PC-9 (cell line): ENCODE results near the gene NEK9. TPM values are rescaled to one million over a fixed set of nuclear protein-coding genes. Genes with fewer than 3 reads are reported as not detected.

ENCODE experiments used
- BruUV-seq: library from RNA; stranded (reverse); fragments of 400-500 nt; replicated peaks from 2 replicates; lab custom pipeline; 2021; lab: Mats Ljungman, UMichigan
- CTCF ChIA-PET: fragments of 300-600 bp; sonication (Branson Sonifier 250); formaldehyde crosslinking; loops from one replicate; lab custom pipeline; 2022; ENCODE audit warnings: antibody characterized with exemption; lab: Charles Lee
- POLR2A ChIA-PET: fragments of 300-600 bp; sonication (Branson Sonifier 250); formaldehyde crosslinking; loops from one replicate; lab custom pipeline; 2022; ENCODE audit warnings: antibody characterized with exemption; ENCODE audit not compliant: unreplicated experiment; lab: Charles Lee
- DNase-seq, 2 experiments: peaks; one replicate each; pipeline versions ENCODE4 v3.0.0 to v3.0.0-alpha.2; 2015 to 2022; ENCODE audit warnings: mixed read lengths in 1 of 2
- H2AFZ ChIP-seq: fragments of 200-600 bp; sonication (generic); 2 replicates; pipeline ENCODE4 v1.8.1; 2017; ENCODE audit warnings: antibody characterized with exemption
- H3F3A ChIP-seq: fragments of 200-600 bp; sonication (generic); 2 replicates; pipeline ENCODE4 v1.8.1; 2017; ENCODE audit warnings: antibody characterized with exemption, mild to moderate bottlenecking, low read depth; ENCODE audit not compliant: insufficient read depth
- H3K27ac ChIP-seq: fragments of 200-600 bp; sonication (generic); 2 replicates; pipeline ENCODE4 v1.6.1; 2016; ENCODE audit warnings: mixed run types
- H3K27me3 ChIP-seq: fragments of 200-600 bp; sonication (generic); 2 replicates; pipeline ENCODE4 v1.6.1; 2016; ENCODE audit warnings: low read depth, mixed run types; ENCODE audit not compliant: insufficient read depth
- H3K36me3 ChIP-seq: fragments of 200-600 bp; sonication (generic); 2 replicates; pipeline ENCODE4 v1.6.1; 2016; ENCODE audit warnings: low read depth, mixed run types
- H3K4me1 ChIP-seq: fragments of 200-600 bp; sonication (generic); replicated peaks from 2 replicates; pipeline ENCODE4 v1.6.1; 2016; ENCODE audit warnings: mixed run types; ENCODE audit not compliant: insufficient read depth
- H3K4me2 ChIP-seq: fragments of 200-600 bp; sonication (generic); 2 replicates; pipeline ENCODE4 v1.6.1; 2017; ENCODE audit warnings: mixed run types
- H3K4me3 ChIP-seq: fragments of 200-600 bp; sonication (generic); 2 replicates; pipeline ENCODE4 v1.6.1; 2016; ENCODE audit warnings: mixed run types
- H3K79me2 ChIP-seq: fragments of 200-600 bp; sonication (generic); 2 replicates; pipeline ENCODE4 v1.6.1; 2017; ENCODE audit warnings: low read depth, mixed run types
- H3K9me2 ChIP-seq: fragments of 200-600 bp; sonication (generic); 2 replicates; pipeline ENCODE4 v1.8.1; 2017; ENCODE audit warnings: mild to moderate bottlenecking; ENCODE audit not compliant: insufficient read depth
- H3K9me3 ChIP-seq: fragments of 200-600 bp; sonication (generic); 2 replicates; pipeline ENCODE4 v1.8.1; 2016; ENCODE audit warnings: low read depth; ENCODE audit not compliant: insufficient read depth
- H4K20me1 ChIP-seq: fragments of 200-600 bp; sonication (generic); 2 replicates; pipeline ENCODE4 v1.8.1; 2017; ENCODE audit not compliant: insufficient read depth
- EZH2 ChIP-seq: fragments of 200-600 bp; sonication (generic); IDR thresholded peaks from 2 replicates; pipeline ENCODE4 v1.8.0; 2017; ENCODE audit warnings: antibody characterized with exemption, low read depth
- intact Hi-C: fragments of 100-400 bp; cut with micrococcal nuclease; formaldehyde crosslinking; loops from one replicate; pipeline ENCODE4 v1.10.0; 2022; ENCODE audit not compliant: unreplicated experiment
- total RNA-seq: library from RNA; stranded (reverse); gene quantifications from 2 replicates; pipeline ENCODE4 v1.2.3, GENCODE V29; 2021
- TF ChIP-seq, protein P1 (sequence below): fragments of 200-600 bp; sonication (generic); conservative IDR thresholded peaks from 2 replicates; pipeline ENCODE4 v1.6.1; 2017; ENCODE audit warnings: mixed run types, antibody characterized with exemption, mild to moderate bottlenecking, moderate library complexity

NEK9 gene
- total RNA-seq, 1 experiment from 2014 or later, result 170 TPM

DNA sequence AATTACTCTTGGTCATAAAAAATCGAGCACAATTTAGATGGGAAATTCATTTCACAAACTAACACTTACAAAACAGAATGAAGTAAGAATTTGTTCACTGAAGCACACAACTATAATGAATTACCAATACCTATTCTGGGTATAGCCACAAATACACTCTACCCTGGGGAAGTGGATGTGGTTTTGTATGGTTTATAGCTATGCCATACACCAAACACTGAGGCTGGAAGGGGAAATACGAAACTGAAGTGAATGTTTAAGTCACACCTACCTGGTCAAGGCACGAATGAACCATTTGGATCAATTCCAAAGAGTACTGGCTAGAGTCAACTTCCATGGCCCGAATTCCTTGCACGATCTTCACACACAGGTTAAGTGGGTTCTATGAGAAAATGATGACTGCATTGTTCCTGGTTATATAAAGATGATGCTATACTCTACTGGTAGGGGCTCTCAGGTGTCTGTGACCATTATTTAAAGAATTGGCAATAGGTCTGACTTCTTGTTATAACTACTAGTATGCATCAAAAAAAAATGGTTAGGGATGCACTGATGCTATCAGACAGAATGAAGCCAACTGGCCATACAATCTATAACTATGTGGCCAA, 12.8 kb downstream of the NEK9 start:
- CTCF ChIA-PET, result interaction anchor here (0.7 kb wide), 1 partner anchor 10 kb away, joined by 3 read pairs; no protein-coding TSS in a partner anchor
- Histone ChIP-seq H3K79me2 (no peaks in the 10 kb centered on the region), H3K36me3 (peaks cover 82% of the 10 kb centered on the region), H3K4me1 (no peaks in the 10 kb centered on the region), H3K4me3 (no peak overlapping the region), H2AFZ (no peak overlapping the region), H3K27me3 (no peaks in the 10 kb centered on the region), H3K9me3 (no peaks in the 10 kb centered on the region), H4K20me1 (peaks cover 8% of the 10 kb centered on the region; the same call in 1 of the 2 replicates), H3F3A (peaks cover 24% of the 10 kb centered on the region; the same call in 1 of the 2 replicates), H3K9me2 (no peaks in the 10 kb centered on the region), H3K27ac (no peak overlapping the region), H3K4me2 (no peak overlapping the region)
- TF ChIP-seq EZH2, result no peak
- TF ChIP-seq, protein P1, sequence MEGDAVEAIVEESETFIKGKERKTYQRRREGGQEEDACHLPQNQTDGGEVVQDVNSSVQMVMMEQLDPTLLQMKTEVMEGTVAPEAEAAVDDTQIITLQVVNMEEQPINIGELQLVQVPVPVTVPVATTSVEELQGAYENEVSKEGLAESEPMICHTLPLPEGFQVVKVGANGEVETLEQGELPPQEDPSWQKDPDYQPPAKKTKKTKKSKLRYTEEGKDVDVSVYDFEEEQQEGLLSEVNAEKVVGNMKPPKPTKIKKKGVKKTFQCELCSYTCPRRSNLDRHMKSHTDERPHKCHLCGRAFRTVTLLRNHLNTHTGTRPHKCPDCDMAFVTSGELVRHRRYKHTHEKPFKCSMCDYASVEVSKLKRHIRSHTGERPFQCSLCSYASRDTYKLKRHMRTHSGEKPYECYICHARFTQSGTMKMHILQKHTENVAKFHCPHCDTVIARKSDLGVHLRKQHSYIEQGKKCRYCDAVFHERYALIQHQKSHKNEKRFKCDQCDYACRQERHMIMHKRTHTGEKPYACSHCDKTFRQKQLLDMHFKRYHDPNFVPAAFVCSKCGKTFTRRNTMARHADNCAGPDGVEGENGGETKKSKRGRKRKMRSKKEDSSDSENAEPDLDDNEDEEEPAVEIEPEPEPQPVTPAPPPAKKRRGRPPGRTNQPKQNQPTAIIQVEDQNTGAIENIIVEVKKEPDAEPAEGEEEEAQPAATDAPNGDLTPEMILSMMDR, result no peak
- DNase-seq, result peak in 1 of 2 experiments; percentile 24
- POLR2A ChIA-PET, result no interaction called here
- intact Hi-C loops, result no loop called here
- BruUV-seq, result no TSS peak

DNA sequence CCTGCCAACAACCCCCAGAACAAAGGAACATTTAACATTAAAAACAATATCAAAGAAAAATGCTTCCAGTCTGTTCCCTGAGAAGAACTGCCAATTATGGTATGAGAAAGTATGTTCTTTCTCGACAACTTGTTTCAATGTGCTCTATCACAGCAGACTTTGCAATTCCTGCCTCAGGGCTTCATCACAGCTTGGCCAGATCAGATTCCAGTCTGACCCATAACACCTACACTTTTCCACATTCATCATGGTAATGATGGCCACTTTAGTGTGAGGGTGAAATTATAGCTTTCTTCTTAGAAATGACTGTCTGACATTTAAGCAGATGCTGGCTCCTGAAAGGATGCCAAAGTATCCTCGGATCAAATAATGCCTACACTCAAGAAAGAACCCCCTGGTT, 17.0 kb downstream of the NEK9 start:
- H3K27ac ChIP-seq, result no peak overlapping the region
- CTCF ChIA-PET, result interaction anchor here (0.5 to 0.6 kb wide), 2 partner anchors 185 to 328 kb away, joined by 4 read pairs; no protein-coding TSS in a partner anchor
- H3F3A ChIP-seq, result peaks cover 12% of the 10 kb centered on the region; the same call in 1 of the 2 replicates
- H3K27me3 ChIP-seq, result no peaks in the 10 kb centered on the region
- no TSS peak for BruUV-seq
- H3K9me2 ChIP-seq, result no peaks in the 10 kb centered on the region
- POLR2A ChIA-PET, result interaction anchor here (0.6 kb wide), 2 partner anchors 61 to 424 kb away, joined by 3 to 6 read pairs; no protein-coding TSS in a partner anchor
- no peaks in the 10 kb centered on the region for H3K79me2 ChIP-seq
- no peaks in the 10 kb centered on the region for H3K4me1 ChIP-seq
- H3K36me3 ChIP-seq, result peaks cover 68% of the 10 kb centered on the region
- no peak for DNase-seq
- TF ChIP-seq, protein P1, result no peak
- no peak for TF ChIP-seq EZH2
- no peak overlapping the region for H3K4me2 ChIP-seq
- H3K4me3 ChIP-seq, result no peak overlapping the region
- no peak overlapping the region for H2AFZ ChIP-seq
- intact Hi-C loops, result no loop called here
- no peaks in the 10 kb centered on the region for H3K9me3 ChIP-seq
- H4K20me1 ChIP-seq, result peaks cover 5% of the 10 kb centered on the region; the same call in 1 of the 2 replicates

DNA sequence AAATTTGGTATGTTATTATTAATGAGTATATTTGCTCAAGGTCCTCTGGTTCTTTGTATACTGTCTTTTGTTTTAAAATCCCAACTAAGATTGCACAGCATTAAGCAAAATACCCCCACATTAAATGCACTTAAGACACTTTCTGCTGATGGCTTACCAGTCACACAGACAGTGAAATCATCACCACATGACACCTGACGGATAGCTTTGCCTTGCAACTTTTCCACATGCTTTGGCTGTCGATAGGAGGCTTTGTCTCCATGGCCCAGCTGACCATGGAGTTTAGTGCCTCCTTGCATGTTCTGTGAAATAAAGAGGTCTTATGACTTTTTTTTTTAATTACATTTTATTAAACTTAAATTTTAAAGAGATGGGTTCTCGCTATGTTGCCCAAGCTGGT, 19.7 kb downstream of the NEK9 start:
- Histone ChIP-seq H3K4me3 (no peak overlapping the region), H3K27me3 (no peaks in the 10 kb centered on the region), H3K4me2 (no peak overlapping the region), H3K36me3 (peaks cover 65% of the 10 kb centered on the region), H4K20me1 (no peaks in the 10 kb centered on the region), H3F3A (peaks cover 17% of the 10 kb centered on the region; the same call in 1 of the 2 replicates), H3K79me2 (no peaks in the 10 kb centered on the region), H3K27ac (no peak overlapping the region), H3K9me3 (no peaks in the 10 kb centered on the region), H2AFZ (no peak overlapping the region), H3K4me1 (no peaks in the 10 kb centered on the region), H3K9me2 (no peaks in the 10 kb centered on the region)
- CTCF ChIA-PET, result interaction anchor here (0.6 to 0.9 kb wide), 4 partner anchors 24 to 490 kb away, joined by 3 to 5 read pairs (median 4); no protein-coding TSS in a partner anchor
- intact Hi-C loops, result no loop called here
- POLR2A ChIA-PET, result interaction anchor here (0.5 to 0.7 kb wide), 2 partner anchors 160 to 212 kb away, joined by 5 to 6 read pairs; no protein-coding TSS in a partner anchor
- TF ChIP-seq, protein P1, result no peak
- TF ChIP-seq EZH2, result no peak
- no TSS peak for BruUV-seq
- DNase-seq, result no peak
